DND-41 (cell line): Measurements from ENCODE around the gene ZFC3H1.

Experiments
- CTCF ChIP-seq: IDR thresholded peaks from 2 replicates; pipeline ENCODE4 v1.5.1; 2012; ENCODE audit warnings: borderline replicate concordance, low read length, moderate library complexity, mild to moderate bottlenecking; ENCODE audit not compliant: poor library complexity, severe bottlenecking; ENCODE audit errors: extremely low read depth
- EZH2 ChIP-seq: IDR thresholded peaks from 3 replicates; pipeline ENCODE4 v1.6.1; 2012; ENCODE audit warnings: borderline replicate concordance, low read depth, mild to moderate bottlenecking, moderate library complexity, low read length, inconsistent platforms; ENCODE audit not compliant: severe bottlenecking

GRCh38 chr12:71584356-71584755 lies 79.3 kb downstream of the ZFC3H1 start:
- TF ChIP-seq CTCF (no peak), EZH2 (no peak)
